K562 (cell line): Measurements from ENCODE around the gene COG3.

Source experiments
- CBX1 ChIP-seq: sonication (generic); IDR thresholded peaks from 2 replicates; pipeline ENCODE4 v1.6.1; 2016; ENCODE audit warnings: antibody characterized with exemption, low read depth, mild to moderate bottlenecking
- ZNF140 ChIP-seq: fragments of 250-450 bp; sonication (Bioruptor Pico); IDR thresholded peaks from 2 replicates; pipeline ENCODE4 v1.8.0; 2021; ENCODE audit warnings: moderate library complexity, mild to moderate bottlenecking, inconsistent platforms

DNA sequence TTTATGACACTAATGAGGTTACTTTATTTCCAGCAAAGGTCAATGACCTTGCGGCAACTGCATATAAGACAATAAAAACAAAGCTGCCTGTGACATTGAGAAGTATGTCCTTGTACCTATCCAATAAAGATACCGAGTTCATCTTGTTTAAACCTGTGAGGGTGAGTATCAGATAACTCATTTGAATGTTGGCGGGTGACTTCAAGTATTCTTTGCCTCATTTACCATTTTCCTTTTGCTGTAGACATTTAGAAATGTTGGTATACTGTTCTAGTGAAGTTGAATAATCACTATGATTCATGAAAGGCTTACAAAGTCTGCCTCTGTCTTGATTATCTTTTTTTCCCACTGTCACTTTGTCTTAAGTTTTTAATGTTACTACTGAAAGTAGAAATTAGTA, 65.0 kb downstream of the COG3 start:
- TF ChIP-seq ZNF140 (CRISPR knock-in tag), result no peak
- TF ChIP-seq CBX1, result no peak
